AG10803 (cell line): ENCODE data around the gene PCK1.

Experiments
- DNase-seq: peaks from one replicate; pipeline ENCODE4 v3.0.0; 2010; ENCODE audit warnings: low read depth
- H3K4me3 ChIP-seq: 2 replicates; pipeline ENCODE4 v1.5.1; 2011; ENCODE audit warnings: mild to moderate bottlenecking, low read length, control low read depth
- CTCF ChIP-seq: conservative IDR thresholded peaks from 2 replicates; pipeline ENCODE4 v1.5.1; 2011; ENCODE audit warnings: mild to moderate bottlenecking, low read length, control low read depth, inconsistent platforms

The PCK1 gene

GRCh38 chr20:57523782-57524181 lies 37.1 kb upstream of the PCK1 start:
- DNase-seq, result no peak
- no peak for TF ChIP-seq CTCF
- no peak overlapping the region for H3K4me3 ChIP-seq

GRCh38 chr20:57524511-57525176 lies 36.3 kb upstream of the PCK1 start, which contains the start of gene CTCFL:
CTCFL (minus strand) TSS chr20:57525140; CDS start chr20:57524205, 935 bp downstream.
- no peak within 1 kb of the TSS for H3K4me3 ChIP-seq
- DNase-seq, result no peak
- no peak for TF ChIP-seq CTCF

- no peak for DNase-seq
- no peak overlapping the region for H3K4me3 ChIP-seq
- TF ChIP-seq CTCF, result no peak
These were observed 35.4 kb upstream of the PCK1 start for GRCh38 chr20:57525328-57526086.

- DNase-seq, result no peak
- no peak for TF ChIP-seq CTCF
These were observed 34.6 kb upstream of the PCK1 start for GRCh38 chr20:57526087-57526884.

GRCh38 chr20:57526885-57527460 lies 33.9 kb upstream of the PCK1 start:
- DNase-seq, result no peak
- no peak for TF ChIP-seq CTCF
- H3K4me3 ChIP-seq, result no peak overlapping the region

More at GRCh38 chr20:57526087-57526884, 34.6 kb upstream of the PCK1 start:
- H3K4me3 ChIP-seq, result no peak overlapping the region

GRCh38 chr20:57527728-57528127 lies 33.2 kb upstream of the PCK1 start:
- no peak for DNase-seq
- H3K4me3 ChIP-seq, result no peak overlapping the region
- TF ChIP-seq CTCF, result no peak
